K562 (cell line): ENCODE measurements around the gene APOM. TPM values are rescaled to one million over a fixed set of nuclear protein-coding genes. Genes with fewer than 3 reads are reported as not detected.

ENCODE experiments used
- ARHGAP35 ChIP-seq: fragments of 450-650 bp; IDR thresholded peaks from 2 replicates; pipeline ENCODE4 v1.6.1; 2018; ENCODE audit not compliant: partially characterized antibody
- ARID1B ChIP-seq: fragments of 450-650 bp; IDR thresholded peaks from 2 replicates; pipeline ENCODE4 v1.6.1; 2016; ENCODE audit warnings: antibody characterized with exemption, mild to moderate bottlenecking, inconsistent platforms
- HOXB6 ChIP-seq: fragments of 250-450 bp; sonication (Bioruptor Pico); IDR thresholded peaks from 2 replicates; pipeline ENCODE4 v1.5.1; 2022; ENCODE audit warnings: mild to moderate bottlenecking, borderline replicate concordance
- ILK ChIP-seq: fragments of 450-650 bp; IDR thresholded peaks from 2 replicates; pipeline ENCODE4 v1.6.1; 2016; ENCODE audit warnings: missing genetic modification characterization, low read depth, mild to moderate bottlenecking, missing compliant biosample characterization, moderate library complexity, borderline replicate concordance
- KAT8 ChIP-seq: fragments of 450-650 bp; IDR thresholded peaks from 2 replicates; pipeline ENCODE4 v1.6.1; 2016; ENCODE audit warnings: low read depth, mild to moderate bottlenecking
- NBN ChIP-seq: fragments of 450-650 bp; IDR thresholded peaks from 2 replicates; pipeline ENCODE4 v1.6.1; 2016; ENCODE audit warnings: low read depth, mild to moderate bottlenecking
- NCOA6 ChIP-seq: fragments of 450-650 bp; IDR thresholded peaks from 2 replicates; pipeline ENCODE4 v1.6.1; 2017; ENCODE audit warnings: mild to moderate bottlenecking
- NFXL1 ChIP-seq: fragments of 450-650 bp; formaldehyde crosslinking; IDR thresholded peaks from 2 replicates; pipeline ENCODE4 v1.4.0; 2021; ENCODE audit warnings: mild to moderate bottlenecking
- PCBP2 ChIP-seq: fragments of 200-400 bp; formaldehyde crosslinking; IDR thresholded peaks from 2 replicates; pipeline ENCODE4 v1.6.1; 2018; ENCODE audit warnings: low read length, low read depth, mild to moderate bottlenecking, moderate library complexity; ENCODE audit not compliant: poor library complexity, severe bottlenecking
- PHB2 ChIP-seq: fragments of 450-650 bp; IDR thresholded peaks from 2 replicates; pipeline ENCODE4 v1.6.1; 2017; ENCODE audit warnings: low read depth
- POLR2B ChIP-seq: fragments of 450-650 bp; IDR thresholded peaks from 2 replicates; pipeline ENCODE4 v1.6.1; 2018; ENCODE audit warnings: low read depth; ENCODE audit not compliant: partially characterized antibody
- RHOXF2B ChIP-seq: fragments of 250-450 bp; sonication (Bioruptor Pico); conservative IDR thresholded peaks from 2 replicates; pipeline ENCODE4 v1.5.1; 2021
- SIN3A ChIP-seq, 2 experiments: fragments of 150-350 bp in 1 of 2; IDR thresholded peaks; 2 replicates each; pipeline ENCODE4 v1.6.1; 2011 to 2016; ENCODE audit warnings: borderline replicate concordance in 2 of 2, low read depth in 2 of 2, low read length in 2 of 2, mild to moderate bottlenecking in 2 of 2, moderate library complexity in 2 of 2; ENCODE audit not compliant: control insufficient read depth in 1 of 2
- SMARCC2 ChIP-seq: fragments of 450-650 bp; IDR thresholded peaks from 2 replicates; pipeline ENCODE4 v1.6.1; 2017; ENCODE audit warnings: antibody characterized with exemption, moderate library complexity, mild to moderate bottlenecking, low read depth
- STAT5A ChIP-seq: IDR thresholded peaks from 2 replicates; pipeline ENCODE4 v1.6.1; 2012; ENCODE audit warnings: low read length, inconsistent platforms, borderline replicate concordance
- TAF9B ChIP-seq: fragments of 450-650 bp; IDR thresholded peaks from 2 replicates; pipeline ENCODE4 v1.6.1; 2018; ENCODE audit warnings: mild to moderate bottlenecking; ENCODE audit not compliant: partially characterized antibody
- TBL1XR1 ChIP-seq, 2 experiments: IDR thresholded peaks; 2 replicates each; pipeline ENCODE4 v1.6.1; 2012; ENCODE audit warnings: improper control_type of control experiment in 2 of 2, low read length in 2 of 2, mild to moderate bottlenecking in 1 of 2
- TRIM28 ChIP-seq: fragments of 450-650 bp; IDR thresholded peaks from 2 replicates; pipeline ENCODE4 v1.6.1; 2017
- XRCC3 ChIP-seq: fragments of 450-650 bp; IDR thresholded peaks from 2 replicates; pipeline ENCODE4 v1.6.1; 2017; ENCODE audit warnings: mild to moderate bottlenecking, moderate library complexity
- ZC3H8 ChIP-seq: fragments of 450-650 bp; IDR thresholded peaks from 2 replicates; pipeline ENCODE4 v1.6.1; 2017
- ZNF24 ChIP-seq: fragments of 450-650 bp; IDR thresholded peaks from 2 replicates; pipeline ENCODE4 v1.6.1; 2016
- ZNF3 ChIP-seq: fragments of 250-450 bp; sonication (Bioruptor Pico); IDR thresholded peaks from 2 replicates; pipeline ENCODE4 v1.5.0; 2021; ENCODE audit warnings: mild to moderate bottlenecking, moderate library complexity
- polyA plus RNA-seq, 8 experiments: library from polyadenylated mRNA; depleted of rRNA in 4 of 8; stranded (reverse) in 5 of 8; unstranded in 3 of 8; fragments of >200 nt; fragmentation: Nextera tagmentation in 2 of 8; fragmentation: Illumina TruSeq in 1 of 8; extraction: Ambion mirVana in 2 of 8; extraction: Trizol in 1 of 8; gene quantifications; 2 replicates each; pipeline versions ENCODE4 v1.2.1 to v1.2.3, GENCODE V29; 2011 to 2014; ENCODE audit warnings: inconsistent platforms in 1 of 8, missing spikeins in 1 of 8
- total RNA-seq, 7 experiments: library from RNA; depleted of rRNA in 6 of 7; stranded (reverse); fragments of >200 nt in 6 of 7; fragmentation: Illumina TruSeq in 2 of 7; extraction: Trizol in 2 of 7; gene quantifications; 2 replicates each; pipeline versions ENCODE4 v1.2.1 to v1.2.3, GENCODE V29; 2011 to 2021; ENCODE audit warnings: low replicate concordance in 1 of 7
- TF ChIP-seq, protein P1 (sequence below): fragments of 450-650 bp; IDR thresholded peaks from 2 replicates; pipeline ENCODE4 v1.6.1; 2014; ENCODE audit warnings: low read depth, mild to moderate bottlenecking, moderate library complexity, borderline replicate concordance
- TF ChIP-seq, protein P2 (sequence below): fragments of 450-650 bp; IDR thresholded peaks from 2 replicates; pipeline ENCODE4 v1.6.1; 2017; ENCODE audit warnings: mild to moderate bottlenecking, moderate library complexity
- TF ChIP-seq, protein P3 (sequence below): sonication (generic); formaldehyde crosslinking; IDR thresholded peaks from 2 replicates; pipeline ENCODE4 v1.8.0; 2022; ENCODE audit warnings: mild to moderate bottlenecking, missing genetic modification reagents, borderline replicate concordance

The APOM gene
- total and polyA plus RNA-seq, 9 of the 15 experiments (the other 6 are each of a cell fraction or from before 2014, with no cell fraction given), result 5.7 to 24.3 (median 10.4) TPM

DNA sequence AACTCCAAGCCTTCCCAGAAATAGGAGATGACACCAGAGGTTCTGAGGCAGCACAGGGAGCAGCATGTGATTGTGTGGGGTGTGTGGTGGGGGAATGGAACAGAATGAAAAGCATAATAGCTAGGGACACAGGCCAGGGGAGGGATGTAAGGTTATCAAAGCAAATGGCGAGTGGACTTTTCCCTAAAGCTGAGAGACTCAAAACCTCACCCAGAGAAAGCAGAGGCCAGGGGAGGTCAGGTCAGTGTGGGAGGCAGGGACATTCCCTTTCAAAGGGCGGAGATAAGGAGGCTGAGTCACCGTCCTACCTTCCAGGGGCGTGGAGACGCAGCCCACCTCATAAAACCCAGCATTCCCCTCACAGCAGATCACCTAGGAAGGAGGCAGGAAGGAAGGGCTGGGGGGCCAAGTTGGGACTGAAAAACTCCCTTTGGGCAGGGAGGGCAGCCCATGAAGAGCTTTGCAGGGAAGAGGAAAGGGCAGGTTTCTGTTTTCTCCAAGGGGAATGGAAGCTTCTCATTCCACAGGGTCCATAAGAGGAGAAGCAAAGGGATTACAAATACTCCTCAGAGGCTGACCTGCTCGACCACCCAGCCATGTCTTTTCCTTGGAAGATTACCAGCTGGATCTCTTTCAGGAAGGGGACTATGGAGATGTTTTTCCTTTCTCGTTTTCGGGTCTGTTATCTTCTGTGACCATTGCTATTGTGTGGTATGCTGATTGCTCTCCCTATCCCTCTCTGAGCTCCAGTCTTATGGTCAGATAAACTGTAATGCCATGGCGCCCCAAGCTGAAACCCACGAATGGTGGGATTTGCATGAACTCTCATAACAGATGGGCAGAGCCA, 34.8 kb downstream of the APOM start (continued):
- TF ChIP-seq, protein P1, sequence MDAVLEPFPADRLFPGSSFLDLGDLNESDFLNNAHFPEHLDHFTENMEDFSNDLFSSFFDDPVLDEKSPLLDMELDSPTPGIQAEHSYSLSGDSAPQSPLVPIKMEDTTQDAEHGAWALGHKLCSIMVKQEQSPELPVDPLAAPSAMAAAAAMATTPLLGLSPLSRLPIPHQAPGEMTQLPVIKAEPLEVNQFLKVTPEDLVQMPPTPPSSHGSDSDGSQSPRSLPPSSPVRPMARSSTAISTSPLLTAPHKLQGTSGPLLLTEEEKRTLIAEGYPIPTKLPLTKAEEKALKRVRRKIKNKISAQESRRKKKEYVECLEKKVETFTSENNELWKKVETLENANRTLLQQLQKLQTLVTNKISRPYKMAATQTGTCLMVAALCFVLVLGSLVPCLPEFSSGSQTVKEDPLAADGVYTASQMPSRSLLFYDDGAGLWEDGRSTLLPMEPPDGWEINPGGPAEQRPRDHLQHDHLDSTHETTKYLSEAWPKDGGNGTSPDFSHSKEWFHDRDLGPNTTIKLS, result peak; percentile 50; the same call in 1 of the 2 replicates
- TF ChIP-seq NFXL1 (CRISPR knock-in tag) (no peak), ARHGAP35 (no peak), POLR2B (peak; percentile 75), ZNF24 (peak; percentile 56), PCBP2 (no peak), XRCC3 (no peak), KAT8 (no peak), SIN3A (IDR thresholded peaks at IDR 0.05; ENCODE audit: borderline replicate concordance in 2 of 2, control insufficient read depth in 1 of 2, low read depth in 2 of 2, low read length in 2 of 2) (no peak; a peak in 2 of 4 replicates), TBL1XR1 (IDR thresholded peaks at IDR 0.05; ENCODE audit: low read length in 2 of 2) (peak in 1 of 2 experiments; percentile 92; a peak in 3 of 4 replicates), TRIM28 (peak; percentile 63; the same call in 1 of the 2 replicates), ILK (tag) (no peak; the same call in 1 of the 2 replicates), ZNF3 (CRISPR knock-in tag) (0 out of 2 replicates have a peak, but pooled peaks have one; percentile 53), ARID1B (peak; percentile 98), STAT5A (peak; percentile 69), TAF9B (no peak), RHOXF2B (CRISPR knock-in tag) (peak; percentile 21; the same call in 1 of the 2 replicates), ZC3H8 (no peak; the same call in 1 of the 2 replicates), NBN (peak; percentile 73), PHB2 (peak; percentile 2; the same call in 1 of the 2 replicates), NCOA6 (no peak), HOXB6 (CRISPR knock-in tag) (0 out of 2 replicates have a peak, but pooled peaks have one; percentile 28), SMARCC2 (peak; percentile 99)
- TF ChIP-seq, protein P2, sequence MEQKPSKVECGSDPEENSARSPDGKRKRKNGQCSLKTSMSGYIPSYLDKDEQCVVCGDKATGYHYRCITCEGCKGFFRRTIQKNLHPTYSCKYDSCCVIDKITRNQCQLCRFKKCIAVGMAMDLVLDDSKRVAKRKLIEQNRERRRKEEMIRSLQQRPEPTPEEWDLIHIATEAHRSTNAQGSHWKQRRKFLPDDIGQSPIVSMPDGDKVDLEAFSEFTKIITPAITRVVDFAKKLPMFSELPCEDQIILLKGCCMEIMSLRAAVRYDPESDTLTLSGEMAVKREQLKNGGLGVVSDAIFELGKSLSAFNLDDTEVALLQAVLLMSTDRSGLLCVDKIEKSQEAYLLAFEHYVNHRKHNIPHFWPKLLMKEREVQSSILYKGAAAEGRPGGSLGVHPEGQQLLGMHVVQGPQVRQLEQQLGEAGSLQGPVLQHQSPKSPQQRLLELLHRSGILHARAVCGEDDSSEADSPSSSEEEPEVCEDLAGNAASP, result no peak
- TF ChIP-seq, protein P3, sequence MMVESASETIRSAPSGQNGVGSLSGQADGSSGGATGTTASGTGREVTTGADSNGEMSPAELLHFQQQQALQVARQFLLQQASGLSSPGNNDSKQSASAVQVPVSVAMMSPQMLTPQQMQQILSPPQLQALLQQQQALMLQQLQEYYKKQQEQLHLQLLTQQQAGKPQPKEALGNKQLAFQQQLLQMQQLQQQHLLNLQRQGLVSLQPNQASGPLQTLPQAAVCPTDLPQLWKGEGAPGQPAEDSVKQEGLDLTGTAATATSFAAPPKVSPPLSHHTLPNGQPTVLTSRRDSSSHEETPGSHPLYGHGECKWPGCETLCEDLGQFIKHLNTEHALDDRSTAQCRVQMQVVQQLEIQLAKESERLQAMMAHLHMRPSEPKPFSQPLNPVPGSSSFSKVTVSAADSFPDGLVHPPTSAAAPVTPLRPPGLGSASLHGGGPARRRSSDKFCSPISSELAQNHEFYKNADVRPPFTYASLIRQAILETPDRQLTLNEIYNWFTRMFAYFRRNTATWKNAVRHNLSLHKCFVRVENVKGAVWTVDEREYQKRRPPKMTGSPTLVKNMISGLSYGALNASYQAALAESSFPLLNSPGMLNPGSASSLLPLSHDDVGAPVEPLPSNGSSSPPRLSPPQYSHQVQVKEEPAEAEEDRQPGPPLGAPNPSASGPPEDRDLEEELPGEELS (CRISPR knock-in tag), result peak; percentile 86; the same call in 1 of the 2 replicates
